Activated CD4-positive, alpha-beta T cell treated with anti-CD3 and anti-CD28 coated beads, Interleukin-2, amount 50 U/mL, for 4 hours (primary cell): Measurements from ENCODE around the gene PPM1H.

Experiments used
- DNase-seq, 2 experiments: peaks; one replicate each; pipeline ENCODE4 v3.0.0-alpha.2; 2020

PPM1H gene

DNA sequence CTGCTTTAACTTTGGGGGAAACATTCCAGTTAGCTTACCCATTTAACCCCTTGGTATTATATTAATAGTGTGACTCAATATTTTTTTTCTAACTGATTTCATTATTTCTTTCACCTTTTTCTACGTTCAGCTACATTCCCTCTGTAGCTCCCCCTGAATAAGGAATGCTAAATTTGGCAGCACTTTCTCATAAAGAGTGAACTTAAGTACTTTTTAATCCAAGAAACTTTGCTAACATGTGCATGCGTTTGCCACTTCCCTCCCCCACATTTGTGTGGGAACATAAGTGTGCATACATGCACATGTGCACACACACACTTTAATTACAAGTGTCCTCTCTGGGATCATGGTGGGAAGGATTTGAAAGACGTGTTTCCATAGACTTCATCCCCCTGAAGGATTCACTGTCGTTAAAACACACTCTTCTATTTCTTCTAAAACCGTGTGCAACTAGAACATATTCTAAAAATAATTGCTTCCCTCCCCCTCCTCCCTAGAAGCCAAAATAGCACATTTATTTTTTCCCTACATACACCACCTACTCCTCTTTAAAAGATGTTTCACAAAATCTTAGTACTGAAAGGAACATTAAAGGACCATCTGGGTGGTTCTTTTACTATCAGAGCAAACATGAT, 142.6 kb downstream of the PPM1H start:
- no peak for DNase-seq

DNA sequence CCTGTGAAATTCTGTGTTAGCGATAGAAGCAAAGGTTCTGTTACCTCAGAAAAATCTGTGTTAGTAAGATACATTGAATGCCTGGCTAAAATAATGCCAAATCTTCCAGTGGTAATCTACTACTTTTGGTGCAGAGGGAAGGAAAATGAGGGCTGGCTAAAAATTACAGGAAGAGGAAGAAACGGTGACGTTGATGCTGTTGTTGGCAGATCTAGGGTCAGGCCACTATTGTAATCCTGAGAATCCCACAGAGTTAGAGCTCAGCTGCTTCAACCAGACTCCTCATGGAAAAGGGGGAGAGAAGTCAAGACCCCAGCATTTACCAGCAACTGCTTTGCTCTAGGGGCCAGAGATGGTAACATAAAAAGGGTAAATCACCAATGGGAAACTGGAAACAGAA, 145.1 kb downstream of the PPM1H start:
- no peak for DNase-seq

DNA sequence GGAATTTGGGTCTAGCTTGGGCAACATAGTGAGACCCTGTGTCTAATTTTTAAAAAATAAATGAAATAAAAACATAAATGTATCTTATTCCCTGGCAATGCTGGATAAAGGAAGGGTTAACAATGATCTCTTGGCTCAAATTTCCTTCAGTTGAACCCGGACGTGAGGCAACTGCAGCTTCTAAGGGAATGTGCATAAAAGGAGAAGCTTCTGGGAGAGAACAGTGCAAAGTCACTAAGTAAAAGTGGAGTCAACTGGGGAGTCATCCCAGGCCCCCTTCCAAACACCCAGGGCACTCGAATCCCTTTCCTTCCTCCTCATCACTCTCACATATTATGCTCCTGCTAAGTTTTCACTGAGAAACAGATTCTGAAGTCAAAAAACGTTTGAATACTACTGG, 147.3 kb downstream of the PPM1H start:
- no peak for DNase-seq

DNA sequence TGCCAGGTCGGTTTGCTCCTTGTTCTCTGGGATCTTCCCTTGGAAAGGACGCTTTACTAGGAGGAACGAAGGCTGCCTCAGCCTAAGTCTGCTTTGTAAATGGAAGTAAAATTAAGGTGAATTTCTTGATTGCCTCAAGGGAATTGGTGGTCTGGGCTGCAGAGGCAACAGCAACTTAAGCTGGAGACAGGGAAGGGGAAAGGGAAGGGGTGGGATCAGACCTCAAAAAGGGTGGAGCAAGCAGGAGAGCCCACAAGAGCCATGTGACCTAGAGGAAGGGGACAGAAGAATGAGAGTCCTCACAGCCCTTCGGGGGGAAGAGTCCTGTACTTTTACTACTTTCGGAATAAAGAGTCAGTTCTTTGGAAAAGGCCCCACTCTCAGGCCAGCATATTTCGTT, 147.9 kb downstream of the PPM1H start:
- no peak for DNase-seq

DNA sequence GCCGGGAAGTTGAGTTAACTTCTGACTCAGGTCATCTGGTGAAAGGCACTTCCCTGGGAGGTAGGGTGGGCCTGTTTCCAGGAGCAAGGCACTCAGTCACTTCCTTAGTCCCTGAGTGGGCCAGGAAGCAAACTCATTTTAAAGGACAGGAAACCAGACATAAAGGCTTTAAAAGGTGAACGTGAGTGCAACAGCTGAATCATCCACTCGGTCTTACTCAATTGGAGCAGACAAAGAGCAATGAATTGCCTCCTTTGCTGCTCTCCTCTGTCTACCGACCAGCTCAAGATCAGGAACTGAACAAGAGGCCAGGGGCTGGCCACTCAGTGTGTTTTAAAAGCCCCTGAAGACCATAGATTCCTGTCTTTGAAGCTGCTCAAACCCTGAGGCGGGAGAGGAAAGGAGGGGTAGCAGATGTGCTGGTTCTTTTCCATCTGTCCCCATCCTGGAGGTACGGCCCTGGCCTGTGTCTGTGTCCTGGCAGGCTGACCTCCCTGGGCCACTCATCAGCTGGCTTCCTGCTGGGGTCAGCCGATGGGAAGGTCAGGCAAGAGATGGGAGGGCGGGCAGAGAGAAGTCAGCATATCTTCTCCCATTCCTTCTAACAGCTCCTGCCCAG, 148.9 kb downstream of the PPM1H start:
- DNase-seq, result no peak

DNA sequence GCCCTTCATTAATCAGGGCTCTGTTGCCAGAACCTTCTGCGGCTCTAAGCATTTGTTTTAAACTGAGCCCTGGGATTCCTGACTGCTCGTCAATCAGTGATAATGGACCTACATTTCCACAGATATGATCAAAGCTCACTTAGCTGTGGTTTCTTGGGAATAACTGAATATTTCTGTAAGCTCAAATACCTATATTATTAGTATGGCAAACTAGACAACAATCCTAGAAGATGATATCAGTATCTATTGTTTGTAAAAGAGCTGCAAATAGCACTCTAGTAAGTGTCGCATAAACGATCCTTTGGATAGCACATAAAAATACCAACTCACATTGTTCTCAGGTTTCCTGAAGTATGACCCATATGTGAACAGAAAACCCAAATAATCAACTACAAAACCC, 150.4 kb downstream of the PPM1H start:
- no peak for DNase-seq

DNA sequence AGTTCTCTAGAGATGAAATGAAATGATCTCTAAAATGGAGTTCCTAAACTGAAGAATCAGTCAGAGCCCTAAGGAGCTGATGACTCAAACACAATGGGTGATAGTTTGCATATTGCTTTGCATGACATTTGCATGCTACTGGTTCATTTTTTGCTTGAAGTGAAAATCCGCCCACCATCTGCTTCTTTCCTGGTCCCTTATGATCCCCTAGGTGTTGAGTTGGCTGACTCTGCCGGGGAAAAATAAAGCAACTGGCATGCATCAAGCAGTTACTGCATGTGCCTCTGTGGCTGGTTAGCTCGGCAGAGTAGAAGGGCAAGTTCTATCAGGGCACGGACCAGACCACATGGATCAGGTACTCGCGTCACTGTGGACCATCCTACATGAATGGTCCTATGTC, 151.1 kb downstream of the PPM1H start:
- DNase-seq, result no peak

DNA sequence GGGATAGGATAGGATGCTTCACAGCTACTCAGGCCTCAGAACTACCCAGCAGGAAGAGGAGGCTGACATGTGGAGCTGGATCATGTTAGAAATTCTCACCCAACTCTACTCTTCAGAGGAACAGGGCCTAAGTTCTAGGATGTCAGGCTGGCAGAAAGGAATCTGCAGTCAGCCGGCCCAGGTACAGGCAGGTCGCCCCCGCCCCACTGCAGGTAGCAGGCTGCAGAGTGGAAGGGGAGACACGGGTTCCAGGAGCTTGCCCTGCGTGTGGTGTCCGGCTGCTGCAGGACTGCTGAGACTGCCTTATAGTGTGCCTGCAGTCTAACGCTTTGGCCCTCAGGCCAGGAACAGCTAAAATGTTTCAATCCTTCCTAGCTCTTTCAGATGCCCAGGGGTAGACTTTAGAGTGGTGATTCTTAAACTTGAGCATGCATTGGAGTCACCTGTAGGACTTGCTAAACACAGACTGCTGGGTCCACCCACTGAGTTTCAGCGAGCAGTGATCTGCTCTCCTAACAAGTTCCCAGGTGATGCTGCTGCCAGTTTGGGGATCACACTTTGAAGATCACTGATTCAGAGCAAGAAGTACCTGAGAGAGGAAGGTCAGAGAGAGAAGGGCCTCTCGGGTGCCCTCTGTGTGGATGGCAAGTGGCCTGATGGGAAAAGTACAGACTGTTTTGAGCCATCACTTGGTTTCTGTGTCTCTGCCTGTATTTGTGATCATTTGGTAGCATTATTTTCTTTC, 153.6 kb downstream of the PPM1H start:
- no peak for DNase-seq

DNA sequence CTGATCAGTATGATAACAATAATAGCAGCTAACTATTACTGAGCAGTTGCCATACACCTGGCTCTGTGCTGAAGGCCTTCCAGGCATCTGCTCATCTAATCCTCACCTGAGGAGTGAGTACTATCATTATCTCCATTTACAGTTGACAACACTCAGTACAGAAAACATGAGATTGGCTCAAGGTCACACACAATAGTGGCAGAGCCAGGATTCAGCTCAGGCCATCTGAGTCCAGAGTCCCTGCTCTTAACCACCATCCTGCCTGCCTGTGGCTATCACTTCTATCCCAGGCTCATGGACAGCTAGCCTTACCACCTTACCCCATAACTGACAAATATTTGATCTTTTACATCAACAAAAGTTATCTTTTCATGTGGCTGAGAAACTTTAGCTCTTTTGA, 155.5 kb downstream of the PPM1H start:
- DNase-seq, result no peak

DNA sequence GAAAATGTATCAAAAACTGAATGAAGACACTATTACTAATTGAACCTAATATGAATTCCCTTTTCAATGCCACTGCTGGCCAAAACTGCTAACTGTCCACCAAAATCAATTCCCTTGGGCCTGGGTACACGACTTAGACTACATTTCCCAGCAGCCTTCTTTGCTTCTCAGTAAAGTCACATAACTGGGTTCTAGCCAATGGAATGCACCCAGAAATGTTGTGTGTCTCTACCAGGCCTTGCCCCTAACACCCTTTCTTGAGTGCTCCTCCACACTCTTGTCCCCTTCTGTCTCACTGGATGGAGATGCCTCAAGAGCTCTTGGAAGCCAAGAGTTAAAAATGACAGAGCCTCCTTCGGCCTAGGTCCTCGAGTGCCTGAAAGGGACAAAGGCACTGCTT, 156.8 kb downstream of the PPM1H start:
- no peak for DNase-seq

DNA sequence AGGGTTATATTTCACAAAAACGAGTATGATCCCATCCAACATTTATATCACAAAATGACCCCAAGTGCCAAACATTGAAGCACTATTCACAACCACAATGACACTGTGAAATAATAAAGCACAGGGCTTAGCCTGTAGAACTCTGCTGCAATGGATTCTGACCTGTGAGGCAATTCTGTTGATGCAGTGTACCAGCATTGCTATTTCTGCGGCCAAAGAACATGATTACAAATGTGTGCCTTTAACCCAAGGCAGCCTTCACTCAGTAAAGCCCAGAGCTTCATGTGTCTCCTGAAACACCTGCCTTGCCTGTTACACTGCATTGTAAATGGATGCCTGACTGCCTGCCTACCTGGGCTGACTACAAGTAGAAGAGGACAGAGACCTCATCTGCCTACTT, 158.0 kb downstream of the PPM1H start:
- no peak for DNase-seq

DNA sequence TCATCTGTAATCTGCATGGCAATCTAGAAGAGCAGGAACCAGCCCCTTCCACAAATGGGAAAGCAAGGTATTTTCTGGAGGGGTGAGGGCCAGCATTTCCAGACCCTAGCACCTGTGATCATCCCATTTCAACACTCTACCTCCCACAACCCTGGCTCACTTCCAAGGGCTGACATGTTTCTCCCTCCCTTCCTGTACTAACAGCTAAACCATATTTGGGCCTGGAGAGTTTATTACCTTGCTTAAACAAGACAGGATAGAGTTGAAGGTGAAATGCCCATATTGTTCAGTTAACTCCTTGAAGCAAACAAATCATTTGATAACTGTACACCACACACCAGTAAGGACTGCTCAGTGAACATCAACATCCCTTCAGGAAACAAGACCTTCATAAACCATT, 158.4 kb downstream of the PPM1H start:
- no peak for DNase-seq

DNA sequence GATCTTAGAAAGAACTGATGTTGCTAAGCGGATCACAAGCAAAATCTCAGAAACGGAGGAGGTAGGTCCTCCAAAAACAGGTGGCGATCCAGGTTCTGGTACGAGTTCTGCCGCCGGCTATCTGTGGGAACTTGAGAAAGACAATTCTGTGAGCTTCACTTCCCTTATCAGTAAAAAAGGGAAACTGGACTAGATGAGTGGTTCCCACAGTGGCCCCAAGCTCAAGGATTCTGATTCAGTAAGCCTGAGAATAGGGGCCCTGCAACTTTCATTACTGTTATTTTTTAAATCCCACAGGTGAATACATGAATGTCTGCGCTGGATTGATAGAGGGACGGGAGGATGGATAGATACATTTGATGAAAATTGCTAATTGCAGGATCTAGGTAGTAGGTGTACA, 160.2 kb downstream of the PPM1H start:
- no peak for DNase-seq

DNA sequence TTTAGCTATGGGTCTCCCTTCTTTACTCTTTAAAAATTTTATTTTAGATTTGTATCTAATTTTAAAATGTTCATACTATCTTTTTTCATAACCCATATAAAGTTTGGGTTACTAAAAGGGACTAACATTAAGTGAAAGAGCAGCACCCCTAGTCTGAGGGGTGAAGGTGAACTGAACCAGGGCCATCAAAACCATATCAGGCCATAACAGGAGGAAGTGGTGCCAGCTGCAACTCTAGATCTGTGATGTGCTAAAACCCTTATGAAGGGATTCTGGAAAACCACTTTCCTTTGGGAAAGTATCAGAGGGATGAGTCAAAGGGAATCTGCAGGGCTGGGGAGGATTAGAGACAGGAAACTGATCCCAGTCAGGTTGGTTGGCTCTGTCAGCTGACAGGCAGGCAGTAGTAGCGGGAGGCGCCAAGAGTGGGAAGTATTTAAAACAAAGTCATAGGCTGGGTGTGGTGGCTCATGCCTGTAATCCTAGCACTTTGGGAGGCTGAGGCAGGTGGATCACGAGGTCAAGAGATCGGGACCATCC, 162.5 kb downstream of the PPM1H start:
- DNase-seq, result no peak

DNA sequence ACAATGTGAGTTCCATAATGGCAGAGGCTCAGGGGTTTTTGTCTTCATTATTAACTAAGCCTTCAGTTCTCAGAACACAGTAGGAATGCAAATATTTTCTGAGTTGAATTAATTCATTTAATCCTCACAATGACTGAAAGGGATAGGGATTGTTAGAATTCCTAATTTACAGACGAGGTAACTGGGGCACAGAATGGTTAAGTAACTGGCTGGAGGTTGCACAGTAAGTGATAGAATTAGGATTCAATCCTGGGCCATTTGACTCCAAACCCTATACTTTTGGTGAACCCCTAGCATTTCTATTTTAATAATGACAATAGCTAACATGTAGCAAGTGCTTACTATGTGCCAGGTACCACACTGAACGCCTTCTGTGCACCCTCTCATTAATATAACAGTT, 163.1 kb downstream of the PPM1H start:
- no peak for DNase-seq

DNA sequence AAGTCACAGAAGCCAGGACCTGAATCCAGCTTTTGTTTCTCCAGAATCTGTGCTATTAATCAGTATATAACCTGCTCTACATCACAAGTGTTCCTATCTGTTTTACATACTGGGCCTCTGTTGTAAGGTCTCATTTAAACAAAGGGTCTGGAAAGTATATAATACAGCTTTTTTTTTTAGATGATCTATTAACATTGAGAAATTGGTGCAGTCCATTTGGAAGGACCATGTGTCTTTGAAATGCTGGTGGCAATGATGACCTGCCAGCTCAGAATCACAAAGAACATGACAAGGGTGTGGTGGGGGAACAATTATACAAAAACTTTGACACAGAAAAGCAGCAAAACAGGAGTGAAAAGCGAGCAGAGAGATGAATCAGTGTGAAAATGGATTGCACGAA, 164.6 kb downstream of the PPM1H start:
- DNase-seq, result no peak

DNA sequence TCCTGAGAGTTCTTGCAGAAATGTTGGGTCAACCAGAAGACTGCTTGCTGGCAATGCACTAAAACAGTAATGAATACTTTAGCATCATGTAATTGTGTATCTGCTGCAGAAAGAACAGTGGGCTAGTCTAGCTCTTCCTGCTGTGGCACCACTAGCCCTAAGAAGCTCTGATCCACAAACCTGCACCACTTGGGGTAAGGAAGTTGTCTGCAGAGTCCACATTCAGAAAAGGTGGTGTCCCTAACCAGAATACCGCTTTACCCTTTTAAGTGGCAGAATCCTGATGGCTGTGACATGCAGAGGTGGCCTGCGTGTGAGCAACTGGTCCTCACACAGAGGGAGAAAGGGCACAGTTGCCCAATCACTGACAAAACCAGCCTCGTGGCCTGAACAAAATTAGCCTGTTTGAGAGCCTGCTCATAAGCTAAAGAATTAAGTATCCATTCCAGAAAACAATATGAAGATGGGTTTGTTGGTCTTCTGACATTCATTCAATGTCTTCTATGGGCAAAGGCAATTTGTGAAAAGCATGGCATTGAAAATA, 165.8 kb downstream of the PPM1H start:
- no peak for DNase-seq

DNA sequence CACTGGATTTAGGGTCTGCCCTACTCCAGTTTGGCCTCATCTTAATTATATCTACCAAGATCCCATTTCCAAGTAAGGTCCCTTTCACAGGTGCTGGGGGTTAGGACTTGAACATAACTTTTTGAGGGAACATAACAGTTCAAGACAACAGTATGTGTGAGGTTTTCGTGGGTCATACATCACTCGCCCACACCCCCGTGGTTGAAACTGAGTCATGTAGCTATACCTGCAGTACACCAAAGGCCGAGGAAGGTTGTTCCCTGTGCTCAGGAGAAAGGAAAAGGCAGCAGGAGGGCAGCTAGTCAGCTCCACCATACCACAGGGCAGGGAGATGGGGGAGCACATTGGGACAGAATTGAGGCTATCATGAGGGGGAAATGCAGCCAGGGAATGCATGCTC, 167.0 kb downstream of the PPM1H start:
- no peak for DNase-seq

DNA sequence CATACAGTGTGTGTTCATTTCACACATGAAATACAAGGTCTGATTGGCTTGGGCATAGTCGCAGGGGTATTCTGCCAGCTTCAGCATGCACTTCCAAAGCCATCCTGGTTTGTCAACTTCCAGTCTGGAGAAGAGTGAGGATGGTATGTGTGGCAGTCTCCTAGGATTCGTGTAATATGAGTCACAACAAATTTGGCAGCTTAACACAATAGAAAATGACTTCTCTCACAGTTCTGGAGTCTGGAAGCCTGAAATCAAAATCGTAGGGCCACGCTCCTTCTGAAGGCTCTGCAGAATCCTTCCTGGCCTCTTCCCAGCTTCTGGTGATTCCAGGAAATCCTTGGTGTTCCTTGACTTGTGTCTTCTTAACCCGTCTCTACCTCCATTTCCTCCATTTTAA, 167.5 kb downstream of the PPM1H start:
- no peak for DNase-seq

DNA sequence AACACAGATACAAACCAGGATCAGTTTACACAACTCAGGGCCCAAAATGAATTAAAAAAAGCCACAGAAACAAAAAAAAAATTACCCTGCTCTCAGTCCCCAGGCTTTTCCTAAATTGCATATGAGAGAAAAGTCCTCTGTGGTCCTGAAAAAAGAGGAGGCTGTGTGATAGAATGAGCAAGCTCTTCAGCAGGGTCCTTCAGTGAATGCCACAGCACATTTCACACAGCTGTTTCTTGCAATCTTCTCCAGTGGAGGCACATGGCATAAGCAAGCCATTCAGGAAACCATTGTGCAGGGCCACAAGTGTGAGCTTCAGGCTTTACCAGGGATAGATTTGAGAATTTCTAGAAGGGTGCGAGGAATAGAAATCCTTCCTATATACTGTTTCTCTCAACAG, 168.5 kb downstream of the PPM1H start:
- no peak for DNase-seq

DNA sequence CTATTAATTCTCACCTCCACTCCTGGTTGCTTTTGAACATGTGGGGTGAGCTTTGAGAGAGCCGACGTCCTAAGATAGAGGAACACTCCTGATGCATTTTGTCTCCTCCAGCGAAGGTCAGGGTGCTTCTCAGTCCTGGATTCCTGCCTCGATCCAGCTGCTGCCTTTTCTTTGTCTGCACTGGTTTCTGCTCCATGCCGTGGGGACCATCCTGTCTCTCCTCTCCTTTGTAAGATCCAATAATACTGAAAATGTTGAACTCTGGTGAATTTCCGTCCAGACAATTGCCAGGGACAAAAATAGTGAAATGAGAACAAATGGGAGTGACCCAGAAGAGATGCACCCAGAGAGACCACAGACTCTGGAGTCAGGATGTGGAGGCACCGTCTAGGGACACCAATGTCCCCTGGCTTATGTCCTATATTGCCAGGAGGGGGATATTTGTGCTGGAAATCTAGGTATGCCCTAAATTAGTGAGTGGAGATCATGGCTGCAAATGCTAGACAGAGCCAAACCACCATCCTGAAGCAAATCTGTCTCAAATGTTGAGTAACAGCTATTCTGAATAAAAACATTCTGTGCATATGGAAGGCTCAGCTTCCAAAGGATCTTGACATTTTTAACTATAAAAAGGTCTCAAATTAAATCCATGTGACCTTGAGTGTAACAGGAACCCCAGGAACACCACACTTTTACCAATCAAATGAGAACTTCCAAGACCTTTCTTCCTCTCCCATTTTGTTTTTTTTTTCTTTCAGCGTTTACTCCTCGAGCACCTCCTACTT, 170.9 kb downstream of the PPM1H start:
- DNase-seq, result no peak

DNA sequence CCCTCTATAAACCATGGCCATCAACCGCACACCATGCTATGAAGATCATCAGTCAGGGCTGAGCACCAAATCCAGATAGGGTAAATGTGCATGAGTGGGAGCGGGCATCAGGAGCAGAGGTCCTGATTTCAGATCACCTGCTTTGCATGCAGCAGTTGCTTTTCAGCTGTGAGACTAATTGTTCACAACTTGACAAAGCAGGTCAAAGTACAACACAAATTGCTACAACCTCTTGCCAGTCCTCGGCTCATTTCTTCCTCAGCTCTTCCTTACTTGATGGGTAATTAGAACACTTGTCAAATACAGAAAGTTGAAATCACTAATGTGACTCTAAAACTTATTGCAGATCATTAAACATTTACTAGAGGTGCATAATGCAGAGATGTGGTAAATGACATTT, 171.6 kb downstream of the PPM1H start:
- DNase-seq, result no peak

DNA sequence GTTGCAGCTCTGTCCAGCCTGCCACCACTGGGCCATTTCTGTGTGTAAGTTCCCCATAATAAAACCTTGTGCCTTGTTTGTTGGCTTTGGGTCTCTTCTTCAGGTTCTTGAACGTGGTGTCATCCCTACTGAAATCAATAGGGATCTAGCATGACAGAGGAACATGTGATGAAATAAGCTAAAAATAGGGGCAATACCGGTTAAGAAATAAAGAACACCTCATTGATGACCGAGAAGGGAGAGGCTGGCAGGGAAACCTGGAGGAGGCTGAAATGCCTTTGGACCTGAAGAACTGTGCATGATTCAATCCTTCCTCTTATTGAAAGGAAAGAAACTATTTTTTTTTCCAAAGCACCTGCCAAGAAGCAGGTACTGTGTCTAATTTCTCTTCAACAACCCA, 172.3 kb downstream of the PPM1H start:
- DNase-seq, result no peak
